Natural killer cell (primary cell): Measurements from ENCODE around the gene CCDC12. TPM values are rescaled to one million over a fixed set of nuclear protein-coding genes. Genes with fewer than 3 reads are reported as not detected.

ENCODE experiments used
- ATAC-seq, 3 donors: fragments of 150-1000 bp in 2 of 3; fragments of 200-7000 bp in 1 of 3; cut with Tn5 transposase; 1 replicate in 1 of 3; 2 replicates in 2 of 3; pipeline ENCODE4 v1.10.0; 2021; ENCODE audit warnings: mild to moderate bottlenecking in 2 of 3, moderate library complexity in 2 of 3
- DNase-seq, 2 donors: peaks; one replicate each; pipeline versions ENCODE4 v3.0.0 to v3.0.0-alpha.2; 2013 to 2021; ENCODE audit warnings: mixed read lengths in 1 of 2
- H3K27ac ChIP-seq: one replicate; pipeline ENCODE4 v1.5.1; 2013; ENCODE audit warnings: mild to moderate bottlenecking, low read length
- H3K27me3 ChIP-seq: one replicate; pipeline ENCODE4 v1.6.1; 2013; ENCODE audit warnings: low read length; ENCODE audit not compliant: control insufficient read depth, insufficient read depth
- H3K36me3 ChIP-seq: one replicate; pipeline ENCODE4 v1.6.1; 2013; ENCODE audit warnings: low read length; ENCODE audit not compliant: control insufficient read depth, insufficient read depth
- H3K4me1 ChIP-seq: one replicate; pipeline ENCODE4 v1.6.1; 2013; ENCODE audit warnings: low read length; ENCODE audit not compliant: control insufficient read depth, insufficient read depth
- H3K4me3 ChIP-seq: one replicate; pipeline ENCODE4 v1.5.1; 2013; ENCODE audit warnings: low read length
- H3K9me3 ChIP-seq: one replicate; pipeline ENCODE4 v1.6.1; 2013; ENCODE audit warnings: low read length; ENCODE audit not compliant: control insufficient read depth, insufficient read depth
- H3K27ac Mint-ChIP-seq, 2 donors: one replicate each; pipeline ENCODE4 v1.8.0; 2022; ENCODE audit warnings: mild to moderate bottlenecking in 2 of 2, mixed read lengths in 2 of 2, moderate library complexity in 1 of 2
- H3K27me3 Mint-ChIP-seq, 2 donors: one replicate each; pipeline ENCODE4 v1.8.0; 2022; ENCODE audit warnings: low read depth in 2 of 2, mixed read lengths in 2 of 2
- H3K36me3 Mint-ChIP-seq: one replicate; pipeline ENCODE4 v1.8.0; 2022; ENCODE audit warnings: mixed read lengths
- H3K4me1 Mint-ChIP-seq, 2 donors: one replicate each; pipeline ENCODE4 v1.8.0; 2022; ENCODE audit warnings: mixed read lengths in 2 of 2
- H3K4me3 Mint-ChIP-seq: one replicate; pipeline ENCODE4 v1.8.0; 2022; ENCODE audit warnings: mild to moderate bottlenecking, moderate library complexity, mixed read lengths
- H3K9me3 Mint-ChIP-seq, 2 donors: one replicate each; pipeline ENCODE4 v1.8.0; 2022; ENCODE audit warnings: mixed read lengths in 2 of 2
- CTCF ChIP-seq: fragments of 200-600 bp; IDR thresholded peaks from one replicate; pipeline ENCODE4 v1.8.0; 2022; ENCODE audit warnings: antibody characterized with exemption
- WGBS: methylation state at CpG from one replicate; pipeline ENCODE4 v1.1.7; 2013; ENCODE audit warnings: missing lambda C conversion rate; ENCODE audit not compliant: insufficient coverage; 5-methylcytosine and 5-hydroxymethylcytosine counted together
- intact Hi-C: fragments of 100-400 bp; cut with micrococcal nuclease; formaldehyde crosslinking; loops from one replicate; pipeline ENCODE4 v1.14.2; 2022
- total RNA-seq, 4 donors: library from RNA; stranded (reverse); fragments of 120-200 nt in 1 of 4; gene quantifications; one replicate each; pipeline versions ENCODE4 v1.2.3 to v1.2.4, GENCODE V29; 2013 to 2022

CCDC12 gene
- total RNA-seq, 3 donors from 2014 or later (not counting 1 experiment from before 2014, with no cell fraction given), result 104 to 114 (median 111) TPM

GRCh38 chr3:46998852-46999515, 22.4 kb upstream of the CCDC12 start:
- H3K9me3 ChIP-seq, result no peaks in the 10 kb centered on the region
- H3K36me3 ChIP-seq, result peaks cover 94% of the 10 kb centered on the region
- no peak overlapping the region for H3K27ac ChIP-seq
- ATAC-seq, result no peak
- Mint-ChIP-seq H3K27ac (peak overlapping the region in 1 of 2 donors; percentile 78), H3K9me3 (no peaks in the 10 kb centered on the region), H3K4me3 (no peak overlapping the region), H3K27me3 (no peaks in the 10 kb centered on the region), H3K36me3 (no peaks in the 10 kb centered on the region), H3K4me1 (peaks cover 30 to 36% of the 10 kb centered on the region in 2 donors)
- peaks cover 42% of the 10 kb centered on the region for H3K4me1 ChIP-seq
- no peak for DNase-seq
- H3K27me3 ChIP-seq, result no peaks in the 10 kb centered on the region
- WGBS, result 92% methylated on average over 22 of the region's 22 CpGs
- intact Hi-C loops, result no loop called here
- H3K4me3 ChIP-seq, result no peak overlapping the region
- no peak for TF ChIP-seq CTCF

- peak; percentile 51 to 70 (median 66) for ATAC-seq
- no peak overlapping the region for H3K4me3 Mint-ChIP-seq
- Histone ChIP-seq H3K27ac (no peak overlapping the region), H3K4me3 (no peak overlapping the region), H3K4me1 (peaks cover 42% of the 10 kb centered on the region), H3K36me3 (peaks cover 94% of the 10 kb centered on the region), H3K9me3 (no peaks in the 10 kb centered on the region), H3K27me3 (no peaks in the 10 kb centered on the region)
- H3K36me3 Mint-ChIP-seq, result no peaks in the 10 kb centered on the region
- DNase-seq, result peak; percentile 65 to 85
- intact Hi-C loops, result no loop called here
- no peaks in the 10 kb centered on the region for H3K9me3 Mint-ChIP-seq
- H3K27ac Mint-ChIP-seq, result peak overlapping the region; percentile 64 to 78
- TF ChIP-seq CTCF, result peak; percentile 71
- H3K27me3 Mint-ChIP-seq, result no peaks in the 10 kb centered on the region
- H3K4me1 Mint-ChIP-seq, result peaks cover 30 to 36% of the 10 kb centered on the region in 2 donors
- 69% methylated on average over 27 of the region's 27 CpGs for WGBS
These were observed 21.7 kb upstream of the CCDC12 start for GRCh38 chr3:46998121-46998851.

- peaks cover 30 to 36% of the 10 kb centered on the region in 2 donors for H3K4me1 Mint-ChIP-seq
- Histone ChIP-seq H3K27ac (no peak overlapping the region), H3K36me3 (peaks cover 95% of the 10 kb centered on the region), H3K4me3 (no peak overlapping the region), H3K9me3 (no peaks in the 10 kb centered on the region), H3K4me1 (peaks cover 42% of the 10 kb centered on the region), H3K27me3 (no peaks in the 10 kb centered on the region)
- no peaks in the 10 kb centered on the region for H3K36me3 Mint-ChIP-seq
- ATAC-seq, result no peak
- H3K9me3 Mint-ChIP-seq, result no peaks in the 10 kb centered on the region
- TF ChIP-seq CTCF, result no peak
- DNase-seq, result no peak
- 77% methylated on average over 13 of the region's 13 CpGs for WGBS
- no peak overlapping the region for H3K4me3 Mint-ChIP-seq
- no peaks in the 10 kb centered on the region for H3K27me3 Mint-ChIP-seq
- H3K27ac Mint-ChIP-seq, result peak overlapping the region; percentile 64 to 72
- intact Hi-C loops, result no loop called here
These were observed 21.0 kb upstream of the CCDC12 start for GRCh38 chr3:46997453-46998091.
